Right lobe of liver (tissue), 6 donors: ENCODE results near the gene CPSF4. TPM values are rescaled to one million over a fixed set of nuclear protein-coding genes. Genes with fewer than 3 reads are reported as not detected.

Experiments used
- ATAC-seq, 4 donors: fragments of 200-7000 bp; cut with Tn5 transposase; one replicate each; pipeline ENCODE4 v1.9.1; 2020; ENCODE audit warnings: mild to moderate bottlenecking in 4 of 4, moderate library complexity in 4 of 4
- DNase-seq, 3 donors: peaks; one replicate each; pipeline ENCODE4 v3.0.0-alpha.2; 2020
- H3K27ac ChIP-seq, 3 donors: fragments of 200-600 bp; one replicate each; pipeline ENCODE4 v1.8.0; 2022
- H3K27me3 ChIP-seq, 2 donors: fragments of 200-600 bp; one replicate each; pipeline ENCODE4 v1.8.0; 2022
- H3K36me3 ChIP-seq, 4 donors: fragments of 200-600 bp; sonication (generic) in 1 of 4; one replicate each; pipeline versions ENCODE4 v1.5.1 to v1.8.0; 2017 to 2022; ENCODE audit warnings: control low read depth in 1 of 4
- H3K4me1 ChIP-seq, 4 donors: fragments of 200-600 bp; sonication (generic) in 1 of 4; one replicate each; pipeline versions ENCODE4 v1.5.1 to v1.8.0; 2017 to 2022; ENCODE audit warnings: control low read depth in 1 of 4
- H3K4me3 ChIP-seq, 3 donors: fragments of 200-600 bp; one replicate each; pipeline ENCODE4 v1.8.0; 2022
- H3K9me3 ChIP-seq, 4 donors: fragments of 200-600 bp; sonication (generic) in 1 of 4; one replicate each; pipeline versions ENCODE4 v1.5.1 to v1.8.0; 2017 to 2022; ENCODE audit warnings: control low read depth in 1 of 4
- POLR2A ChIP-seq: fragments of 450-650 bp; IDR thresholded peaks from one replicate; pipeline ENCODE4 v1.6.1; 2017; ENCODE audit warnings: antibody characterized with exemption, mild to moderate bottlenecking
- WGBS: methylation state at CpG from one replicate; pipeline ENCODE4 v1.1.6; 2018; ENCODE audit warnings: low coverage, low lambda C conversion rate; ENCODE audit not compliant: insufficient coverage; ENCODE audit errors: missing lambda C conversion rate; 5-methylcytosine and 5-hydroxymethylcytosine counted together
- intact Hi-C, 2 donors: fragments of 100-400 bp; cut with DNase I; formaldehyde crosslinking; loops; one replicate each; pipeline versions ENCODE4 v1.11.2 to v1.14.1; 2022
- total RNA-seq, 6 experiments: library from RNA; depleted of rRNA in 2 of 6; stranded (reverse); fragments of >200 nt in 2 of 6; fragmentation: NEBNext Ultra II Directional in 3 of 6; extraction: Animal tissue kit (Norgen Biotek cat#: 25700) in 3 of 6; gene quantifications; one replicate each; pipeline versions ENCODE4 v1.1.0 to v1.2.4, GENCODE V29; 2016 to 2023
- TF ChIP-seq, protein P1 (sequence below), 4 donors: fragments of 200-600 bp in 3 of 4; fragments of 450-650 bp in 1 of 4; IDR thresholded peaks; one replicate each; pipeline versions ENCODE4 v1.5.1 to v1.8.0; 2016 to 2022; ENCODE audit warnings: antibody characterized with exemption in 4 of 4, mild to moderate bottlenecking in 2 of 4
- donor health status: DM: no; HTN: yes; CAD: no.
- donor health status: DM: no; HTN: no; CAD: no.
- donor health status: DM: no; HTN: no; CAD: no.
- donor health status: DM: no; HTN: yes; CAD: no.
- donor health status: DM: no; HTN: yes; CAD: no.

Gene CPSF4
- total RNA-seq, 6 experiments from 2014 or later = 10.1 to 16.7 (median 12.0) TPM

DNA sequence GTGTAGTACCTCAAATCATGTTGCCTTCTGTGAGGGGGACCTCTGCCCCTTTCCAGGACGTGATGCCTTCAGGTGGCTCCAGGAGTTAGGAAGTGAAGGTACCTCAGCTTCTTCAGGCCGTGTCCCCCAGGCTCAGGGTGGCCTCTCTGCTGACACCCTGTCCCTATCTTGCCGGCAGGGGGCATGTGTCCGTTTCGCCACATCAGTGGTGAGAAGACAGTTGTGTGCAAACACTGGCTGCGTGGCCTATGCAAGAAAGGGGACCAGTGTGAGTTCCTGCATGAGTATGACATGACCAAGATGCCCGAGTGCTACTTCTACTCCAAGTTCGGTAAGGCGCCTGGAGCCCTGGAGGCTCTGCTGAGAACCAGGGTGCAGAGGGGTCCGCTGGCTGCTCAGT lies 9.2 kb downstream of the CPSF4 start:
- H3K36me3 ChIP-seq = peaks cover 0 to 52% (median 5%) of the 10 kb centered on the region in 4 donors

DNA sequence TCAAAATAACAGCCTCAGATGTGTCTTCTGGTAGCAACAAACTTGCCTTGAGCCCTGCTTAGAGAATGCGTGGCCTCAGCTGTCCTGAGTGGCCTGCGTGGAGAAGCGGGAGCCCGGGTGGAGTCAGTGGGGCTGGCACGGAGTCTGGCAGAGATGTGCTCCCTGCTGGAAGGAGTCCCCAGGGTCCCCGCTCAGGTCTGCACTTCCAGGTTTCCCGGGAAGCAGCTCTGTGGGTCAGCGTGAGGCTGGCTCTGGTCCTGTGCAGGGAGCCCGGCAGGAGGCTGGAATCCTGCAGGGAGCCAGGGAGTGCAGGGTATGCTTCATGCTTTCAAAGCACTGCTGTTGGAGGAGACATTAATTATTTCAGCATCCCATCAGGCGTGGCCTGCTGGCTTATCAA lies 10.1 kb downstream of the CPSF4 start:
- 93% methylated on average over 7 of the region's 10 CpGs for whole genome bisulfite sequencing
- Histone ChIP-seq H3K4me3 (no peak overlapping the region), H3K27me3 (no peaks in the 10 kb centered on the region), H3K9me3 (no peaks in the 10 kb centered on the region), H3K36me3 (peaks cover 0 to 56% (median 5%) of the 10 kb centered on the region in 4 donors), H3K4me1 (no peaks in the 10 kb centered on the region), H3K27ac (no peak overlapping the region)
- ATAC-seq (no peak), DNase-seq (no peak)
- TF ChIP-seq, protein P1, sequence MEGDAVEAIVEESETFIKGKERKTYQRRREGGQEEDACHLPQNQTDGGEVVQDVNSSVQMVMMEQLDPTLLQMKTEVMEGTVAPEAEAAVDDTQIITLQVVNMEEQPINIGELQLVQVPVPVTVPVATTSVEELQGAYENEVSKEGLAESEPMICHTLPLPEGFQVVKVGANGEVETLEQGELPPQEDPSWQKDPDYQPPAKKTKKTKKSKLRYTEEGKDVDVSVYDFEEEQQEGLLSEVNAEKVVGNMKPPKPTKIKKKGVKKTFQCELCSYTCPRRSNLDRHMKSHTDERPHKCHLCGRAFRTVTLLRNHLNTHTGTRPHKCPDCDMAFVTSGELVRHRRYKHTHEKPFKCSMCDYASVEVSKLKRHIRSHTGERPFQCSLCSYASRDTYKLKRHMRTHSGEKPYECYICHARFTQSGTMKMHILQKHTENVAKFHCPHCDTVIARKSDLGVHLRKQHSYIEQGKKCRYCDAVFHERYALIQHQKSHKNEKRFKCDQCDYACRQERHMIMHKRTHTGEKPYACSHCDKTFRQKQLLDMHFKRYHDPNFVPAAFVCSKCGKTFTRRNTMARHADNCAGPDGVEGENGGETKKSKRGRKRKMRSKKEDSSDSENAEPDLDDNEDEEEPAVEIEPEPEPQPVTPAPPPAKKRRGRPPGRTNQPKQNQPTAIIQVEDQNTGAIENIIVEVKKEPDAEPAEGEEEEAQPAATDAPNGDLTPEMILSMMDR (IDR thresholded peaks at IDR 0.05) = no peak
- intact Hi-C loops = no loop called here

More for the DNA sequence above, 9.2 kb downstream of the CPSF4 start:
- Histone ChIP-seq H3K9me3 (no peaks in the 10 kb centered on the region), H3K4me1 (no peaks in the 10 kb centered on the region), H3K27me3 (no peaks in the 10 kb centered on the region), H3K4me3 (no peak overlapping the region), H3K27ac (no peak overlapping the region)
- intact Hi-C loops = no loop called here
- TF ChIP-seq, protein P1 (IDR thresholded peaks at IDR 0.05) = peak in 2 of 4 donors; percentile 15 to 25
- TF ChIP-seq POLR2A = no peak
- ATAC-seq = peak; percentile 12 to 49 (median 40)
- no peak for DNase-seq
- WGBS = 55% methylated on average over 2 of the region's 10 CpGs

DNA sequence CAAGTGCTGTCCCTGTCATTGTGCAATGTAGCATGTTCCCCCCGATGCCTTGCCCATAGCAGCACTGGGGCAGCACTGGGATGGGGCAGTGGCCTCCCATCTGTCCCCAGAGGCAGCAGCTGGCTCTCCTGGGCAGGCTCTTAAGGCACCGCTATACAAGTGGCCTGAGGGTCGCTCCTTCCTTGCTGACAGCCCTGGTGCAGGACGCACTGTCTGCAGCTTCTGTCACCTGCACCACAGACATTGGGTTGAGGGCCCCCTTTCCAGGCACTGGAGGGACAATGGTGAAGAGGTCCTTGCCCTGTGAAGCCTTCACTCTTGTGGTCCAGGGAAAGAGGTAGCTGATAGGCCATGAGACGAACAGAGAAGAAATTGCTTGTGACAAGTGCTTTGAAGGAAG lies 10.6 kb downstream of the CPSF4 start:
- TF ChIP-seq, protein P1 (IDR thresholded peaks at IDR 0.05) = no peak
- ATAC-seq (no peak), DNase-seq (no peak)

DNA sequence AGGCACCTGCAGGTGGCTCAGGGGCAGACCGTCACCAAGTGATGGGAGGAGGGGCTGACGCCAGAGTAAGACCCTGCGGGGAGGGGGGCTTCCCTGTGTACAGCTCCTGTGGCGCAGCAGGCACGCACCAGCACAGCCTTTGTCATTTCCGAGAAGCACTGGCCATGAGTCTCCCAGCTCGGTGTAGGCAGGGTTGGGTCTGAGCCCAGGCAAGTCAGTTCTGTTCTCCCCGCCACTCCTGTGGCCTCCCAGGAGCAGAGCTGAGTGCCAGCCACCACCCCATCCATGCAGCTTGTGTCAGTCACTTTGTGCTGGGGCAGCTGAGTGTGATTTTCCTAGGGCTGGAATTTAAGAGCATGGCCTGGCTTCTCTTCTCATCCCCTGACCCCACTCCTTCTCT lies 13.2 kb downstream of the CPSF4 start:
- no peak for DNase-seq

More for the DNA sequence above, 10.6 kb downstream of the CPSF4 start:
- no peaks in the 10 kb centered on the region for H3K9me3 ChIP-seq
- intact Hi-C loops = no loop called here
- H3K4me3 ChIP-seq = no peak overlapping the region
- 75% methylated on average over 1 of the region's 5 CpGs for WGBS
- no peaks in the 10 kb centered on the region for H3K4me1 ChIP-seq
- no peak overlapping the region for H3K27ac ChIP-seq
- H3K36me3 ChIP-seq = peaks cover 0 to 59% (median 7%) of the 10 kb centered on the region in 4 donors
- H3K27me3 ChIP-seq = no peaks in the 10 kb centered on the region

More for the DNA sequence above, 13.2 kb downstream of the CPSF4 start:
- Histone ChIP-seq H3K4me3 (no peak overlapping the region), H3K9me3 (no peaks in the 10 kb centered on the region), H3K4me1 (no peaks in the 10 kb centered on the region), H3K36me3 (peaks cover 0 to 50% (median 5%) of the 10 kb centered on the region in 4 donors), H3K27ac (no peak overlapping the region), H3K27me3 (no peaks in the 10 kb centered on the region)
- no CpG with 5 or more reads among the region's 8 CpGs for WGBS
- ATAC-seq = no peak
- intact Hi-C loops = no loop called here
- TF ChIP-seq, protein P1 (IDR thresholded peaks at IDR 0.05) = no peak
- no peak for TF ChIP-seq POLR2A
